Spinal cord (tissue), 10 donors: ENCODE results near the gene ATP5PD. TPM values are rescaled to one million over a fixed set of nuclear protein-coding genes. Genes with fewer than 3 reads are reported as not detected.
A peak's percentile ranks its signal among the peaks of the same experiment; 100 is the strongest.
"Not testable (repeated sequence)": the region's sequence is repeated elsewhere in the genome, so short reads cannot be mapped to it uniquely, and the experiment has no call there.

ENCODE experiments used
- DNase-seq, 6 donors: peaks; one replicate each; pipeline versions ENCODE4 v3.0.0 to v3.0.0-alpha.2; 2013 to 2015; ENCODE audit warnings: low spot score in 6 of 6, low read depth in 4 of 6
- H3K27ac ChIP-seq: one replicate; pipeline ENCODE4 v1.5.1; 2013; ENCODE audit warnings: low read depth, low read length, control low read depth
- H3K27me3 ChIP-seq: one replicate; pipeline ENCODE4 v1.6.1; 2013; ENCODE audit warnings: low read length; ENCODE audit not compliant: control insufficient read depth, insufficient read depth
- H3K36me3 ChIP-seq: one replicate; pipeline ENCODE4 v1.6.1; 2013; ENCODE audit warnings: low read length; ENCODE audit not compliant: control insufficient read depth, insufficient read depth
- H3K4me1 ChIP-seq: one replicate; pipeline ENCODE4 v1.6.1; 2013; ENCODE audit warnings: low read length; ENCODE audit not compliant: control insufficient read depth, insufficient read depth
- H3K4me3 ChIP-seq: one replicate; pipeline ENCODE4 v1.5.1; 2013; ENCODE audit warnings: low read depth, low read length, control low read depth
- H3K9me3 ChIP-seq: one replicate; pipeline ENCODE4 v1.6.1; 2013; ENCODE audit warnings: low read length; ENCODE audit not compliant: control insufficient read depth, insufficient read depth
- WGBS: methylation state at CpG from one replicate; pipeline ENCODE4 v1.1.5; 2013; ENCODE audit warnings: missing lambda C conversion rate; ENCODE audit not compliant: insufficient coverage; 5-methylcytosine and 5-hydroxymethylcytosine counted together
- polyA plus RNA-seq, 2 donors: library from polyadenylated mRNA; unstranded; fragments of 120-200 nt; gene quantifications; one replicate each; pipeline ENCODE4 v1.2.1, GENCODE V29; 2013; ENCODE audit not compliant: insufficient read length in 2 of 2
- total RNA-seq, 2 donors: library from RNA; depleted of rRNA in 1 of 2; stranded (reverse); fragments of 120-200 nt in 1 of 2; fragments of >200 nt in 1 of 2; gene quantifications; one replicate each; pipeline versions ENCODE4 v1.2.3 to v1.2.4, GENCODE V29; 2013 to 2014
- donor health status: healthy.

The ATP5PD gene
- total and polyA plus RNA-seq, 4 donors = 145 to 326 (median 304) TPM

GRCh38 chr17:75059369-75060345 lies 12.9 kb upstream of the ATP5PD start:
- H3K4me3 ChIP-seq = no peak overlapping the region
- H3K4me1 ChIP-seq = peaks cover 7% of the 10 kb centered on the region
- DNase-seq = peak in 2 of 6 donors; percentile 78 to 85
- 63% methylated on average over 23 of the region's 25 CpGs for WGBS
- no peaks in the 10 kb centered on the region for H3K27me3 ChIP-seq
- peaks cover 69% of the 10 kb centered on the region for H3K36me3 ChIP-seq
- no peak overlapping the region for H3K27ac ChIP-seq
- H3K9me3 ChIP-seq = no peaks in the 10 kb centered on the region

GRCh38 chr17:75051941-75052340 lies 5.2 kb upstream of the ATP5PD start:
- Histone ChIP-seq H3K27ac (no peak overlapping the region), H3K4me3 (no peak overlapping the region), H3K27me3 (no peaks in the 10 kb centered on the region), H3K4me1 (peaks cover 9% of the 10 kb centered on the region), H3K9me3 (no peaks in the 10 kb centered on the region), H3K36me3 (peaks cover 49% of the 10 kb centered on the region)
- WGBS = 90% methylated on average over 2 of the region's 2 CpGs
- no peak for DNase-seq

- DNase-seq = no peak
- peaks cover 39% of the 10 kb centered on the region for H3K36me3 ChIP-seq
- no peaks in the 10 kb centered on the region for H3K27me3 ChIP-seq
- H3K27ac ChIP-seq = no peak overlapping the region
- H3K4me3 ChIP-seq = no peak overlapping the region
- no peaks in the 10 kb centered on the region for H3K9me3 ChIP-seq
- peaks cover 16% of the 10 kb centered on the region for H3K4me1 ChIP-seq
Measured at GRCh38 chr17:75049706-75050105, 2.9 kb upstream of the ATP5PD start.

GRCh38 chr17:75049057-75049456 lies 2.3 kb upstream of the ATP5PD start:
- no peak for DNase-seq
- H3K36me3 ChIP-seq = peaks cover 33% of the 10 kb centered on the region
- H3K27ac ChIP-seq = no peak overlapping the region
- H3K4me1 ChIP-seq = peaks cover 16% of the 10 kb centered on the region
- no peaks in the 10 kb centered on the region for H3K27me3 ChIP-seq
- WGBS = 100% methylated on average over 1 of the region's 5 CpGs
- no peaks in the 10 kb centered on the region for H3K9me3 ChIP-seq
- peak overlapping the region; percentile 76 for H3K4me3 ChIP-seq

- 30% methylated on average over 1 of the region's 5 CpGs for WGBS
- Histone ChIP-seq H3K27me3 (no peaks in the 10 kb centered on the region), H3K36me3 (peaks cover 26% of the 10 kb centered on the region), H3K27ac (peak overlapping the region; percentile 69), H3K9me3 (no peaks in the 10 kb centered on the region), H3K4me1 (peaks cover 16% of the 10 kb centered on the region), H3K4me3 (peak overlapping the region; percentile 76)
- peak in 3 of 6 donors; percentile 9 to 70 (median 12) for DNase-seq
Measured at GRCh38 chr17:75048249-75048878, 1.6 kb upstream of the ATP5PD start.

- Histone ChIP-seq H3K36me3 (peaks cover 21% of the 10 kb centered on the region), H3K27ac (peak overlapping the region; percentile 69), H3K4me1 (peaks cover 16% of the 10 kb centered on the region), H3K4me3 (peak overlapping the region; percentile 76), H3K9me3 (no peaks in the 10 kb centered on the region), H3K27me3 (no peaks in the 10 kb centered on the region)
- DNase-seq = peak in 2 of 6 donors; percentile 59 to 61
- 0% methylated on average over 38 of the region's 38 CpGs for WGBS
Measured at GRCh38 chr17:75047398-75048098, 779 bp upstream of the ATP5PD start.

- not testable (repeated sequence) for H3K27me3 ChIP-seq, DNase-seq, H3K9me3 ChIP-seq
- peaks cover 23% of the 10 kb centered on the region for H3K36me3 ChIP-seq
- H3K4me1 ChIP-seq = peaks cover 16% of the 10 kb centered on the region
- 6% methylated on average over 12 of the region's 25 CpGs for WGBS
- H3K4me3 ChIP-seq = peak overlapping the region; percentile 100
- peak overlapping the region; percentile 97 for H3K27ac ChIP-seq
Measured at GRCh38 chr17:75045946-75046406, 793 bp downstream of the ATP5PD start.

GRCh38 chr17:75044716-75045115 lies 2.1 kb downstream of the ATP5PD start:
- DNase-seq = no peak
- Histone ChIP-seq H3K36me3 (peaks cover 24% of the 10 kb centered on the region), H3K27ac (no peak overlapping the region), H3K27me3 (no peaks in the 10 kb centered on the region), H3K9me3 (no peaks in the 10 kb centered on the region), H3K4me1 (peaks cover 16% of the 10 kb centered on the region), H3K4me3 (no peak overlapping the region)
- WGBS = 100% methylated on average over 1 of the region's 7 CpGs

GRCh38 chr17:75043789-75044188 lies 3.0 kb downstream of the ATP5PD start:
- H3K9me3 ChIP-seq, DNase-seq, H3K4me3 ChIP-seq, H3K27ac ChIP-seq, H3K27me3 ChIP-seq: not testable (repeated sequence)
- Histone ChIP-seq H3K4me1 (peaks cover 16% of the 10 kb centered on the region), H3K36me3 (peaks cover 30% of the 10 kb centered on the region)
- no CpG with 5 or more reads among the region's 5 CpGs for WGBS
